HepG2 (cell line): ENCODE measurements around the gene TMEM167B. TPM values are rescaled to one million over a fixed set of nuclear protein-coding genes. Genes with fewer than 3 reads are reported as not detected.

Experiments used
- FOXM1 ChIP-seq: sonication (generic); formaldehyde crosslinking; IDR thresholded peaks from 2 replicates; pipeline ENCODE4 v1.5.0; 2020; ENCODE audit warnings: missing genetic modification reagents
- IRX3 ChIP-seq: sonication (generic); formaldehyde crosslinking; IDR thresholded peaks from 2 replicates; pipeline ENCODE4 v1.8.1; 2023; ENCODE audit warnings: mild to moderate bottlenecking, low read depth, missing genetic modification reagents, borderline replicate concordance
- ISL2 ChIP-seq: sonication (generic); formaldehyde crosslinking; IDR thresholded peaks from 2 replicates; pipeline ENCODE4 v1.5.0; 2020; ENCODE audit warnings: missing genetic modification reagents
- KAT7 ChIP-seq: IDR thresholded peaks from 2 replicates; pipeline ENCODE4 v1.6.1; 2018; ENCODE audit warnings: borderline replicate concordance, missing compliant biosample characterization
- MAX ChIP-seq: IDR thresholded peaks from 2 replicates; pipeline ENCODE4 v1.6.1; 2012; ENCODE audit warnings: inconsistent platforms
- PBX2 ChIP-seq: IDR thresholded peaks from 2 replicates; pipeline ENCODE4 v1.6.1; 2016; ENCODE audit warnings: control low read depth
- PREB ChIP-seq: sonication (generic); formaldehyde crosslinking; IDR thresholded peaks from 2 replicates; pipeline ENCODE4 v1.4.0; 2020; ENCODE audit warnings: missing genetic modification reagents
- PTBP1 ChIP-seq: fragments of 200-400 bp; formaldehyde crosslinking; IDR thresholded peaks from 2 replicates; pipeline ENCODE4 v1.6.1; 2018; ENCODE audit warnings: low read length, low read depth; ENCODE audit not compliant: poor library complexity, severe bottlenecking
- SAFB2 ChIP-seq: sonication (generic); formaldehyde crosslinking; IDR thresholded peaks from 2 replicates; pipeline ENCODE4 v1.5.1; 2020; ENCODE audit warnings: missing genetic modification reagents, low read depth, mild to moderate bottlenecking, borderline replicate concordance
- SAP130 ChIP-seq: IDR thresholded peaks from 2 replicates; pipeline ENCODE4 v1.6.1; 2016; ENCODE audit warnings: low read depth
- SOX13 ChIP-seq, 3 experiments: fragments of 450-650 bp in 1 of 3; sonication (generic) in 1 of 3; formaldehyde crosslinking in 1 of 3; IDR thresholded peaks in 2 of 3; conservative IDR thresholded peaks in 1 of 3; 2 replicates each; pipeline versions ENCODE4 v1.5.0 to v1.6.1; 2016 to 2020; ENCODE audit warnings: antibody characterized with exemption in 1 of 3, mild to moderate bottlenecking in 1 of 3, missing compliant biosample characterization in 1 of 3, missing genetic modification reagents in 1 of 3, moderate library complexity in 1 of 3
- SP140L ChIP-seq: sonication (generic); formaldehyde crosslinking; IDR thresholded peaks from 2 replicates; pipeline ENCODE4 v1.4.0; 2020; ENCODE audit warnings: missing genetic modification reagents, borderline replicate concordance
- STAG1 ChIP-seq: sonication (generic); formaldehyde crosslinking; IDR thresholded peaks from 2 replicates; pipeline ENCODE4 v1.4.0; 2020; ENCODE audit warnings: missing genetic modification reagents
- ZBTB38 ChIP-seq: sonication (generic); formaldehyde crosslinking; IDR thresholded peaks from 2 replicates; pipeline ENCODE4 v1.5.1; 2020; ENCODE audit warnings: mild to moderate bottlenecking, missing genetic modification reagents
- ZBTB39 ChIP-seq: sonication (generic); formaldehyde crosslinking; IDR thresholded peaks from 2 replicates; pipeline ENCODE4 v1.5.0; 2020; ENCODE audit warnings: missing genetic modification reagents
- ZFP91 ChIP-seq: sonication (generic); formaldehyde crosslinking; IDR thresholded peaks from 2 replicates; pipeline ENCODE4 v1.9.0; 2022; ENCODE audit warnings: missing genetic modification reagents, mild to moderate bottlenecking, borderline replicate concordance
- ZNF350 ChIP-seq: sonication (generic); formaldehyde crosslinking; IDR thresholded peaks from 2 replicates; pipeline ENCODE4 v1.4.0; 2020; ENCODE audit warnings: mild to moderate bottlenecking, low read depth, missing genetic modification reagents, borderline replicate concordance
- ZNF747 ChIP-seq: sonication (generic); formaldehyde crosslinking; IDR thresholded peaks from 2 replicates; pipeline ENCODE4 v1.8.1; 2023; ENCODE audit warnings: missing genetic modification reagents, mild to moderate bottlenecking, borderline replicate concordance
- ZNF781 ChIP-seq: sonication (generic); formaldehyde crosslinking; IDR thresholded peaks from 2 replicates; pipeline ENCODE4 v1.5.1; 2020; ENCODE audit warnings: borderline replicate concordance, mild to moderate bottlenecking, missing genetic modification reagents; ENCODE audit errors: not compliant biosample characterization
- ZZZ3 ChIP-seq: sonication (generic); formaldehyde crosslinking; IDR thresholded peaks from 2 replicates; pipeline ENCODE4 v1.4.0; 2020; ENCODE audit warnings: missing genetic modification reagents, mild to moderate bottlenecking, borderline replicate concordance
- polyA plus RNA-seq, 8 experiments: library from polyadenylated mRNA; depleted of rRNA in 3 of 8; stranded (reverse) in 7 of 8; unstranded in 1 of 8; fragments of >200 nt; fragmentation: Illumina TruSeq in 4 of 8; extraction: Trizol in 4 of 8; gene quantifications; 2 replicates each; pipeline versions ENCODE4 v1.2.1 to v1.2.3, GENCODE V29; 2011 to 2016; ENCODE audit warnings: low read depth in 4 of 8, missing spikeins in 1 of 8, mixed read lengths in 1 of 8; ENCODE audit not compliant: insufficient read depth in 1 of 8
- total RNA-seq, 5 experiments: library from RNA; depleted of rRNA; stranded (reverse); fragments of >200 nt; fragmentation: Illumina TruSeq; extraction: Trizol; gene quantifications; 2 replicates each; pipeline ENCODE4 v1.2.3, GENCODE V29; 2016; ENCODE audit warnings: low read depth in 1 of 5

TMEM167B gene
- total and polyA plus RNA-seq, 2 of the 13 experiments (the other 11 are each of a cell fraction or from before 2014, with no cell fraction given), result 9.5 to 22.4 TPM

GRCh38 chr1:109041621-109042468 is 48.7 kb upstream of the TMEM167B start, which contains the start of gene WDR47 (continued):
- peak; percentile 68; the same call in 1 of the 2 replicates for TF ChIP-seq KAT7 (CRISPR knock-in tag)
- no peak for TF ChIP-seq PTBP1
- no peak; the same call in 1 of the 2 replicates for TF ChIP-seq ZBTB38 (CRISPR knock-in tag)
- TF ChIP-seq ZZZ3 (CRISPR knock-in tag), result no peak
- no peak for TF ChIP-seq ZNF350
- 0 out of 2 replicates have a peak, but pooled peaks have one; percentile 56 for TF ChIP-seq SAFB2 (CRISPR knock-in tag)
- TF ChIP-seq ZFP91 (CRISPR knock-in tag), result peak; percentile 76; the same call in 1 of the 2 replicates
- no peak for TF ChIP-seq FOXM1 (CRISPR knock-in tag)
- no peak; the same call in 1 of the 2 replicates for TF ChIP-seq SP140L (CRISPR knock-in tag)
- no peak for TF ChIP-seq PREB (CRISPR knock-in tag)
- 0 out of 2 replicates have a peak, but pooled peaks have one; percentile 10 for TF ChIP-seq ISL2
- TF ChIP-seq PBX2 (CRISPR knock-in tag), result no peak
- TF ChIP-seq ZNF747 (CRISPR knock-in tag), result peak; percentile 67; the same call in 1 of the 2 replicates
- TF ChIP-seq SOX13 (IDR thresholded peaks at IDR 0.05), result no peak
- no peak for TF ChIP-seq SOX13 (CRISPR knock-in tag; conservative IDR thresholded peaks at IDR 0.05 in 1 of 2, IDR thresholded peaks at IDR 0.05 in 1 of 2)
- TF ChIP-seq ZBTB39 (CRISPR knock-in tag), result no peak
- peak; percentile 61 for TF ChIP-seq MAX
- 0 out of 2 replicates have a peak, but pooled peaks have one; percentile 7 for TF ChIP-seq IRX3 (CRISPR knock-in tag)
- no peak for TF ChIP-seq STAG1 (CRISPR knock-in tag)
- no peak for TF ChIP-seq ZNF781
- peak; percentile 94 for TF ChIP-seq SAP130
